AG09319 (cell line): Measurements from ENCODE around the gene ANTKMT.

Source experiments
- DNase-seq: peaks from one replicate; pipeline ENCODE4 v3.0.0-alpha.2; 2010; ENCODE audit warnings: low read depth; ENCODE audit errors: extremely low read depth
- TF ChIP-seq, protein P1 (sequence below): IDR thresholded peaks from 2 replicates; pipeline ENCODE4 v1.5.1; 2011; ENCODE audit warnings: low read depth, mild to moderate bottlenecking, inconsistent platforms, low read length, moderate library complexity

Gene ANTKMT, protein sequence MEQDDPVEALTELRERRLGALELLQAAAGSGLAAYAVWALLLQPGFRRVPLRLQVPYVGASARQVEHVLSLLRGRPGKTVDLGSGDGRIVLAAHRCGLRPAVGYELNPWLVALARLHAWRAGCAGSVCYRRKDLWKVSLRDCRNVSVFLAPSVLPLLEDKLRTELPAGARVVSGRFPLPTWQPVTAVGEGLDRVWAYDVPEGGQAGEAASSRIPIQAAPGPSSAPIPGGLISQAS

DNA sequence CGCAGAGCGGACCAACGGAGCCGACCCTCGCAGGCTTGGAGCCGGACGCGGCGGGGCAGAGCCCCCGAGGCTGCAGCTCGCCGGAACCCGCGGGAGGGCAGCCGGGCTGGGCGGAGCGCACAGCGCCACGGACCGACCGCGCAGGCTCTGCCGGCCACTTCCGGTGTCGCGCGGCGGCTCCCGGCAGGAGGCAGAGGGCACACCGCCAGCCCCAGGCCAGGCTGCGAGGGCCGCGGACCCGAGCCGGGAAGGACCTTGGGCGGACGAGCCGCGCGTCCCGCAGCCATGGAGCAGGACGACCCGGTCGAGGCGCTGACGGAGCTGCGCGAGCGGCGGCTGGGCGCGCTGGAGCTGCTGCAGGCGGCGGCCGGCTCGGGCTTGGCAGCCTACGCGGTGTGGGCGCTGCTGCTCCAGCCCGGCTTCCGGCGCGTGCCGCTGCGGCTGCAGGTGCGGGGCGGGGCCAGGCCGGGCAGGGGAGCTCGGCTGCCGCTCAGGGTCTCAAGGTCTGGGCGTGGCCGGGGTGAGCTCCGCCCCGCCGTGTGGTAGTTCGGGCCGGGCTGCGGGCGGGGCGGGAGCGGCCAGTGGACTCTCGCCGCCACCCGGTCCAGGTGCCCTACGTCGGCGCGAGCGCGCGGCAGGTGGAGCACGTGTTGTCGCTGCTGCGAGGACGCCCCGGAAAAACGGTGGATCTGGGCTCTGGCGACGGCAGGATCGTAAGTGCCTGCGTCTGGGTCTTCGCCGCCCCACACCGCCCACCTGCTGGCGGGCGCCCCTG lies at the start of gene ANTKMT:
TSS of gene ANTKMT (plus strand) at position 157 of the 775 bp plus-strand sequence. CDS start at position 286, 129 bp downstream.
- TF ChIP-seq, protein P1, sequence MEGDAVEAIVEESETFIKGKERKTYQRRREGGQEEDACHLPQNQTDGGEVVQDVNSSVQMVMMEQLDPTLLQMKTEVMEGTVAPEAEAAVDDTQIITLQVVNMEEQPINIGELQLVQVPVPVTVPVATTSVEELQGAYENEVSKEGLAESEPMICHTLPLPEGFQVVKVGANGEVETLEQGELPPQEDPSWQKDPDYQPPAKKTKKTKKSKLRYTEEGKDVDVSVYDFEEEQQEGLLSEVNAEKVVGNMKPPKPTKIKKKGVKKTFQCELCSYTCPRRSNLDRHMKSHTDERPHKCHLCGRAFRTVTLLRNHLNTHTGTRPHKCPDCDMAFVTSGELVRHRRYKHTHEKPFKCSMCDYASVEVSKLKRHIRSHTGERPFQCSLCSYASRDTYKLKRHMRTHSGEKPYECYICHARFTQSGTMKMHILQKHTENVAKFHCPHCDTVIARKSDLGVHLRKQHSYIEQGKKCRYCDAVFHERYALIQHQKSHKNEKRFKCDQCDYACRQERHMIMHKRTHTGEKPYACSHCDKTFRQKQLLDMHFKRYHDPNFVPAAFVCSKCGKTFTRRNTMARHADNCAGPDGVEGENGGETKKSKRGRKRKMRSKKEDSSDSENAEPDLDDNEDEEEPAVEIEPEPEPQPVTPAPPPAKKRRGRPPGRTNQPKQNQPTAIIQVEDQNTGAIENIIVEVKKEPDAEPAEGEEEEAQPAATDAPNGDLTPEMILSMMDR, result no peak
- DNase-seq, result no peak

GRCh38 chr16:671353-672131 lies 49.4 kb upstream of the ANTKMT start:
- DNase-seq, result no peak
- TF ChIP-seq, protein P1, result no peak

- DNase-seq, result no peak
- TF ChIP-seq, protein P1, result no peak
Measured at GRCh38 chr16:672371-672770, 48.6 kb upstream of the ANTKMT start.

- TF ChIP-seq, protein P1, result no peak
Measured at GRCh38 chr16:672851-673250, 48.1 kb upstream of the ANTKMT start.

GRCh38 chr16:673399-673991 lies 47.5 kb upstream of the ANTKMT start:
- TF ChIP-seq, protein P1, result no peak
- no peak for DNase-seq

More at GRCh38 chr16:672851-673250, 48.1 kb upstream of the ANTKMT start:
- no peak for DNase-seq

DNA sequence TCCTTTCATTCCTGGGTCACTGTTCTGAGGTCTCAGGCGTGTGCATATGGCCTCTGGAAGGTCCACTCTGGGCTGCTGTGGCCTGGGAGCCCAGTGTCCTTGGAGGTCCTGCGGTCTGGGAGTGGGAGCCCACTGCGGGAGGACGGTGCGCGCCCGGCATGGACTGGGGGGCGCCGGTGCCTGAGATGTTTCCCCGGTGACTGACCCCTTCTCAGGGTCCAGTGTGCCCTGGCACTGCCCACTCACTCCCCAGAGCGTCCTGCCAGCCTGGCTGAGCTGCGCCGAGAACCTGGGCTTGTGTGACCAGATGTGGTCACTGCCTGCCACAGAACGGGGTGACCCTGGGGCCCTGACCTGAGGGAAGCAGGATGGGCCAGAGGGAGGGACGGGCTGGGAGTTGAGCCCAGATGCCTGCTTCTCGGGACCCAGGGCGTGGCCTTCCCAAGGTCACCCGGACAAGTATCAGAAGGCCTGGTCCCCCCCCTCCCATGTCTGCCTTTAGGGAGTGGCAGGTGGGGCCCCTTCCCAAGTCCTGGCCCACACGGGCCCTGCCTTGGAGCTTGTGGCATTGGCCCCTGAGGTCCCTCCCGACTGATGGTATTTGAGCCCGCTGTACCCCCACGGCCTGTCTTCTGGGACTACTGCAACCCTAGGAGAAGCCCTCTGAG lies 46.6 kb upstream of the ANTKMT start:
- TF ChIP-seq, protein P1, result no peak
- DNase-seq, result no peak
